Pancreas (tissue), 10 donors: ENCODE measurements around the gene KRT74. TPM values are rescaled to one million over a fixed set of nuclear protein-coding genes. Genes with fewer than 3 reads are reported as not detected.
A peak's percentile ranks its signal among the peaks of the same experiment; 100 is the strongest.

Experiments
- ATAC-seq, 4 donors: fragments of 200-7000 bp; cut with Tn5 transposase; one replicate each; pipeline versions ENCODE4 v1.8.0 to v1.9.1; 2020; ENCODE audit warnings: mild to moderate bottlenecking in 4 of 4, moderate library complexity in 4 of 4
- DNase-seq, 6 donors: peaks; one replicate each; pipeline ENCODE4 v3.0.0-alpha.2; 2020
- FAIRE-seq: peaks from 2 replicates; lab custom pipeline; 2012; peaks lifted over from hg19 to GRCh38; lab: Jason Lieb, UNC
- H3K27ac ChIP-seq, 4 donors: fragments of 200-600 bp; sonication (generic); 1 replicate in 3 of 4; 2 replicates in 1 of 4; pipeline versions ENCODE4 v1.5.0 to v1.8.0; 2020
- H3K27me3 ChIP-seq, 4 donors: fragments of 200-600 bp; one replicate each; pipeline ENCODE4 v1.8.0; 2021
- H3K36me3 ChIP-seq, 3 donors: fragments of 200-600 bp; sonication (generic) in 1 of 3; one replicate each; pipeline versions ENCODE4 v1.5.0 to v1.8.0; 2020 to 2021
- H3K4me1 ChIP-seq, 3 donors: fragments of 200-600 bp; one replicate each; pipeline ENCODE4 v1.8.0; 2021
- H3K4me3 ChIP-seq, 4 donors: fragments of 200-600 bp; sonication (generic) in 2 of 4; one replicate each; pipeline versions ENCODE4 v1.5.0 to v1.8.0; 2020 to 2021
- H3K9me3 ChIP-seq, 4 donors: fragments of 200-600 bp; one replicate each; pipeline ENCODE4 v1.8.0; 2021
- WGBS, 2 donors: extraction: QIAGEN DNeasy Blood & Tissue Kit; methylation state at CpG; one replicate each; pipeline ENCODE4 v1.1.7; 2013; 5-methylcytosine and 5-hydroxymethylcytosine counted together
- intact Hi-C, 3 donors: fragments of 100-400 bp; cut with DNase I; formaldehyde crosslinking; loops; one replicate each; pipeline versions ENCODE4 v1.11.1 to v1.14.2; 2022
- polyA plus RNA-seq, 2 donors: library from polyadenylated mRNA; stranded (reverse); fragments of 200-250 nt; gene quantifications; one replicate each; pipeline ENCODE4 v1.2.3, GENCODE V29; 2013
- total RNA-seq, 6 donors: library from RNA; stranded (reverse); fragmentation: NEBNext Ultra II Directional in 4 of 6; extraction: Animal tissue kit (Norgen Biotek cat#: 25700) in 4 of 6; gene quantifications; one replicate each; pipeline versions ENCODE4 v1.2.1 to v1.2.4, GENCODE V29; 2021 to 2023
- TF ChIP-seq, protein P1 (sequence below), 4 donors: fragments of 200-600 bp; sonication (generic) in 3 of 4; IDR thresholded peaks; one replicate each; pipeline versions ENCODE4 v1.5.0 to v1.8.0; 2021; ENCODE audit warnings: antibody characterized with exemption in 4 of 4
- donor health status: healthy with polysubstance abuse.
- donor health status: DM: no; HTN: no; CAD: no; lungs with moderate emphysema.
- donor health status: DM: no; HTN: no; CAD: no.
- donor health status: control.
- donor health status: control.
- donor health status: Bipolar disorder and iron deficiency.
- donor health status: DM: yes; HTN: yes; CAD: no.
- donor health status: DM: no; HTN: no; CAD: no.
- donor health status: DM: no; HTN: no; CAD: no.
- donor health status: DM: yes; HTN: yes; CAD: no.

Gene KRT74
- total and polyA plus RNA-seq, 8 donors = not detected

DNA sequence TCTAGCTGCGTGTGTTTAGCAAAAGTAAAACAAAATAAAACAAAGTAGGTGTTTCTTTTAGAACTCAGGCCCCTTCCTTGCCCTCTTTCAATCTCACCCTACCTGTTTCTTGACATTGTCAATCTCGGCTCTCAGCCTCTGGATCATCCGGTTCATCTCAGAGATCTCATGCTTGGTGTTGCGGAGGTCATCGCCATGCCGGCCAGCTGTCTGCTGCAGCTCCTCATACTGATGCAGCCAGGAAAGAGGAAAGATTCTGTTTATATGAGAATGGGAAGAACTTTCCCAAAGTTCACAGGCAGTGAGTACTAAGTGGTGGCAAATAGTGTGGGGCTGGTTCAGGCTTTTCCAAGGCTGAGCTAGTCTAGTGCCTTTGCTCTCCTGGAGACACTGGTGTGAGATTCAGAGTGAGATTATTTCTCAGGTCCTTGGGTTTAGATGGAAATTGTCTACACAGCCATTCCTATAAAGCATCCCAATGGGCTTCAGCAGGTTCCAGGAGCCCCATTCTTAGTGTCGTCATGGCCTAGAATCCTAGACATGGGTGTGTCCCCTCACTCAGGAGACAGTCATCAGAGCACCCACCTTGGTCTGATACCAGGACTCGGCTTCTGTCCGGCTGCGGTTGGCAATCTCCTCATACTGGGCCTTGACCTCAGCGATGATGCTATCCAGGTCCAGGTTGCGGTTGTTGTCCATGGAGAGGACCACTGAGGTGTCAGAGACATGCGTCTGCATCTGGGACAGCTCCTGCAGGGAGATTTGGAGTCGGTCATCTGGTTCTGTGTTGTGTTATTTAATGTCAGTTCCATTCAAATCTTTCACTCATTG, 56.4 kb downstream of the KRT74 start:
- ATAC-seq (no peak), DNase-seq (no peak), FAIRE-seq (no peak)
- WGBS, 2 donors = 89 to 93% methylated on average over 14 of the region's 14 CpGs
- TF ChIP-seq, protein P1, sequence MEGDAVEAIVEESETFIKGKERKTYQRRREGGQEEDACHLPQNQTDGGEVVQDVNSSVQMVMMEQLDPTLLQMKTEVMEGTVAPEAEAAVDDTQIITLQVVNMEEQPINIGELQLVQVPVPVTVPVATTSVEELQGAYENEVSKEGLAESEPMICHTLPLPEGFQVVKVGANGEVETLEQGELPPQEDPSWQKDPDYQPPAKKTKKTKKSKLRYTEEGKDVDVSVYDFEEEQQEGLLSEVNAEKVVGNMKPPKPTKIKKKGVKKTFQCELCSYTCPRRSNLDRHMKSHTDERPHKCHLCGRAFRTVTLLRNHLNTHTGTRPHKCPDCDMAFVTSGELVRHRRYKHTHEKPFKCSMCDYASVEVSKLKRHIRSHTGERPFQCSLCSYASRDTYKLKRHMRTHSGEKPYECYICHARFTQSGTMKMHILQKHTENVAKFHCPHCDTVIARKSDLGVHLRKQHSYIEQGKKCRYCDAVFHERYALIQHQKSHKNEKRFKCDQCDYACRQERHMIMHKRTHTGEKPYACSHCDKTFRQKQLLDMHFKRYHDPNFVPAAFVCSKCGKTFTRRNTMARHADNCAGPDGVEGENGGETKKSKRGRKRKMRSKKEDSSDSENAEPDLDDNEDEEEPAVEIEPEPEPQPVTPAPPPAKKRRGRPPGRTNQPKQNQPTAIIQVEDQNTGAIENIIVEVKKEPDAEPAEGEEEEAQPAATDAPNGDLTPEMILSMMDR (IDR thresholded peaks at IDR 0.05) = no peak
- Histone ChIP-seq H3K27me3 (no peaks in the 10 kb centered on the region), H3K4me3 (no peak overlapping the region), H3K27ac (no peak overlapping the region), H3K9me3 (no peaks in the 10 kb centered on the region), H3K4me1 (peaks cover 9 to 14% (median 9%) of the 10 kb centered on the region in 3 donors), H3K36me3 (no peaks in the 10 kb centered on the region)
- intact Hi-C loops = no loop called here

DNA sequence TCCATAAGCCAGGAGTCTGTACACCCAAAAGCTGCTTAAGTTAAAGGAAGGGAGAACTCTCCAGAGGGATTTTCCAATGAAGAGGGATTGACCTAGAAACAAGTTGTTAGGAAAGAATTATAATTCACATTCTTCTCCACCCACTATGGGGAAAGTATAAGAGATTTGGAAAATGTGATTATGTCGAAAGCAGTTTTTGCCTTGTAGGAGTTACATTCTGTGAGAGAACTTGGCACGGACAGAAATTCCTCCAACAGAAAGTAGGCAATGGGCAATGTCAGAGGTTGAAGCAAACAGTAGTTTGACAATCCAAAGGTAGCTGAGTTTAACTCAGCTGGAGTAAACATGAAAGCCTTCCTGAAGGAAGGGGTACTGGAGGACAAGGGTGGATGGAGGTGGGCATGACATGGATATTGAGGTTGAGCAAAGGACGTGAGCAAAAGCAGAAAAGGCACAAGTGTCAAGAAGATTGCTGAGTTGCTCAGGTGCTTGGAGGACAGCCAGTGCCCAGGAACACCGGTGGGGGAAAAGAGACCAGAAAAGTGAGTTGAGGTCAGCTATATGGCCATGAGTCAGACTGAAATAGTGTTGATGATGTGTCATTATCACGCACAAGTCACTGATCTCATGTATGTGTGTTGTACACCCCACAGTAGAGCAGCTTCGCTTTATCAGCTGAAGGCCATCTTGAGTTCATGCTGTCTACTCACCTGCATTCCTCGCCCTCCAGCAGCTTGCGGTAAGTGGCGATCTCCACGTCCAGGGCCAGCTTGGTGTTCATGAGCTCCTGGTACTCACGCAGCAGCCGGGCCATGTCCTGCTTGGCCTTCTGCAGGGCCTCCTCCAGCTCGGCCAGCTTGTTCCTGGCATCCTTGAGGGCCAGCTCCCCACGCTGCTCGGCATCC, 57.5 kb downstream of the KRT74 start:
- FAIRE-seq (no peak), ATAC-seq (peak in 1 of 4 donors; percentile 32), DNase-seq (no peak)
- Histone ChIP-seq H3K4me3 (no peak overlapping the region), H3K27me3 (no peaks in the 10 kb centered on the region), H3K27ac (no peak overlapping the region), H3K4me1 (peaks cover 0 to 5% (median 4%) of the 10 kb centered on the region in 3 donors), H3K36me3 (no peaks in the 10 kb centered on the region), H3K9me3 (peaks cover 0 to under 1% (median 0%) of the 10 kb centered on the region in 4 donors)
- 78% methylated on average over 15 of the region's 15 CpGs for WGBS, 2 donors
- TF ChIP-seq, protein P1 (IDR thresholded peaks at IDR 0.05) = no peak
- intact Hi-C loops = no loop called here

Other genes starting within 250 kb of the KRT74 start
- gene KRT85, start 206.4 kb downstream of the KRT74 start, total RNA-seq = not detected
- gene KRT85, start 206.4 kb downstream of the KRT74 start, polyA plus RNA-seq = not detected
- not detected for gene KRT84, start 188.2 kb downstream of the KRT74 start, total RNA-seq
- not detected for gene KRT84, start 188.2 kb downstream of the KRT74 start, polyA plus RNA-seq
- gene KRT82, start 167.5 kb downstream of the KRT74 start, total RNA-seq = not detected
- not detected for gene KRT82, start 167.5 kb downstream of the KRT74 start, polyA plus RNA-seq
- gene KRT75, start 139.5 kb downstream of the KRT74 start, total RNA-seq = not detected
- not detected for gene KRT75, start 139.5 kb downstream of the KRT74 start, polyA plus RNA-seq
- 1 to 10 TPM in 2 of 6 donors, under 1 TPM in 3, not detected in 1; 0.08 to 3.6 (median 0.20) TPM for gene KRT6B, start 121.7 kb downstream of the KRT74 start, total RNA-seq
- under 1 TPM in 1 of 2 donors, not detected in 1; 0.23 TPM for gene KRT6B, start 121.7 kb downstream of the KRT74 start, polyA plus RNA-seq
- gene KRT6C, start 100.0 kb downstream of the KRT74 start, total RNA-seq = not detected
- gene KRT6C, start 100.0 kb downstream of the KRT74 start, polyA plus RNA-seq = not detected
- gene KRT6A, start 80.6 kb downstream of the KRT74 start, total RNA-seq = 1 to 10 TPM in 1 of 6 donors, not detected in 5; 2.2 TPM
- gene KRT6A, start 80.6 kb downstream of the KRT74 start, polyA plus RNA-seq = under 1 TPM; 0.15 to 0.82 TPM
- gene KRT5, start 53.4 kb downstream of the KRT74 start, total RNA-seq = 1 to 10 TPM in 4 of 6 donors, under 1 TPM in 2; 0.51 to 5.8 (median 1.9) TPM
- 1 to 10 TPM; 1.5 to 1.6 TPM for gene KRT5, start 53.4 kb downstream of the KRT74 start, polyA plus RNA-seq
- not detected for gene KRT71, start 20.7 kb downstream of the KRT74 start, total RNA-seq
- gene KRT71, start 20.7 kb downstream of the KRT74 start, polyA plus RNA-seq = not detected
- under 1 TPM in 1 of 6 donors, not detected in 5; 0.09 TPM for gene KRT72, start 27.6 kb upstream of the KRT74 start, total RNA-seq
- not detected for gene KRT72, start 27.6 kb upstream of the KRT74 start, polyA plus RNA-seq
- not detected for gene KRT73, start 44.7 kb upstream of the KRT74 start, total RNA-seq
- gene KRT73, start 44.7 kb upstream of the KRT74 start, polyA plus RNA-seq = not detected
- not detected for gene KRT2, start 78.4 kb upstream of the KRT74 start, total RNA-seq
- under 1 TPM in 1 of 2 donors, not detected in 1; 0.02 TPM for gene KRT2, start 78.4 kb upstream of the KRT74 start, polyA plus RNA-seq
- under 1 TPM in 2 of 6 donors, not detected in 4; 0.17 to 0.41 TPM for gene KRT1, start 106.6 kb upstream of the KRT74 start, total RNA-seq
- not detected for gene KRT1, start 106.6 kb upstream of the KRT74 start, polyA plus RNA-seq
- not detected for gene KRT77, start 129.7 kb upstream of the KRT74 start, total RNA-seq
- under 1 TPM in 1 of 2 donors, not detected in 1; 0.07 TPM for gene KRT77, start 129.7 kb upstream of the KRT74 start, polyA plus RNA-seq
- not detected for gene KRT76, start 203.5 kb upstream of the KRT74 start, total RNA-seq
- gene KRT76, start 203.5 kb upstream of the KRT74 start, polyA plus RNA-seq = not detected
- gene KRT3, start 222.3 kb upstream of the KRT74 start, total RNA-seq = not detected
- not detected for gene KRT3, start 222.3 kb upstream of the KRT74 start, polyA plus RNA-seq
- gene KRT4, start 240.3 kb upstream of the KRT74 start, total RNA-seq = under 1 TPM in 5 of 6 donors, not detected in 1; 0.09 to 0.28 (median 0.20) TPM
- gene KRT4, start 240.3 kb upstream of the KRT74 start, polyA plus RNA-seq = 1 to 10 TPM; 1.3 to 1.9 TPM